ENCODE results near the gene IER2.
A peak's percentile ranks its signal among the peaks of the same experiment; 100 is the strongest.

The IER2 gene, protein sequence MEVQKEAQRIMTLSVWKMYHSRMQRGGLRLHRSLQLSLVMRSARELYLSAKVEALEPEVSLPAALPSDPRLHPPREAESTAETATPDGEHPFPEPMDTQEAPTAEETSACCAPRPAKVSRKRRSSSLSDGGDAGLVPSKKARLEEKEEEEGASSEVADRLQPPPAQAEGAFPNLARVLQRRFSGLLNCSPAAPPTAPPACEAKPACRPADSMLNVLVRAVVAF

DNA sequence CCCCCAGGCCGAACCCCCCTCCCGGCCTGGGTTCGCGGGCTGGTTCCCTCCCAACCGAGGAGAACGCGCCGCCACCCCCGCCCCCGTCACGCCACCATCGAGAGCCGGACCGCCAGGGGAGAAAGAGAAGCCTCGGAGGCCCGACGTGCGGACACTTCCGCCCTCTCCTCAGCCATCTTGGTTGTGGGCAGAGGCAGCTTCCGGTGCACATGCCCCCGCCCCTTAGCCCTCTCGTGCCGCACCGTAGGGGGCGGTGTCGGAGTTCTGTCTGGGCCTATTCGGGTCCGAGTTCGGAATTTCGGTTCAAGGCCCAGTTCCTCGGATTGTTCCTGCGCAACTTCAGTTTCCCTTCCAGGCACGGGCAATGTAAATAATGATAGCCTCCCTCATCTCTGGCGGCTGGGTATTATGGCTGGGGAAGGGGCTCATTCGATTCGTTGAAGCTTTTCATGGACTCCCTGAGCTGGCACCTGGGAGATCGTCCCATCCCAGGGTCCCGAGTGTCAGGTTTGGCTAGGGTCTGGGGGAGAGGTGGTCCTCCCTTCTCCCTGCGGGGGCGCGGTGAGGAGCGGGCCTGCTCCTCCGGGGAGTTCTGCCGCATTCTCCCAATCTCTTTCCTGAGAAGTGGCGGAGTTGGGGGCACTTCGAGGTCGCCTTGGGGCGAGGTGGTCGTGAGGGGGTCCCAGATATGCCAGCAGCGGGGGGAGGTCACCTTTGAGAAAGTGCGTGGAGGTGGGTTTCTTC is at the start of gene IER2, which contains the start of gene STX10:
TSS of gene IER2 (plus strand) at position 225 of the 744 bp plus-strand sequence. CDS start 2,776 bp downstream, outside the sequence.
TSS of gene STX10 (minus strand) at position 189 of the 744 bp plus-strand sequence. CDS start 202 bp downstream, outside the sequence.
- peak; percentile 96 for DNase-seq

DNA sequence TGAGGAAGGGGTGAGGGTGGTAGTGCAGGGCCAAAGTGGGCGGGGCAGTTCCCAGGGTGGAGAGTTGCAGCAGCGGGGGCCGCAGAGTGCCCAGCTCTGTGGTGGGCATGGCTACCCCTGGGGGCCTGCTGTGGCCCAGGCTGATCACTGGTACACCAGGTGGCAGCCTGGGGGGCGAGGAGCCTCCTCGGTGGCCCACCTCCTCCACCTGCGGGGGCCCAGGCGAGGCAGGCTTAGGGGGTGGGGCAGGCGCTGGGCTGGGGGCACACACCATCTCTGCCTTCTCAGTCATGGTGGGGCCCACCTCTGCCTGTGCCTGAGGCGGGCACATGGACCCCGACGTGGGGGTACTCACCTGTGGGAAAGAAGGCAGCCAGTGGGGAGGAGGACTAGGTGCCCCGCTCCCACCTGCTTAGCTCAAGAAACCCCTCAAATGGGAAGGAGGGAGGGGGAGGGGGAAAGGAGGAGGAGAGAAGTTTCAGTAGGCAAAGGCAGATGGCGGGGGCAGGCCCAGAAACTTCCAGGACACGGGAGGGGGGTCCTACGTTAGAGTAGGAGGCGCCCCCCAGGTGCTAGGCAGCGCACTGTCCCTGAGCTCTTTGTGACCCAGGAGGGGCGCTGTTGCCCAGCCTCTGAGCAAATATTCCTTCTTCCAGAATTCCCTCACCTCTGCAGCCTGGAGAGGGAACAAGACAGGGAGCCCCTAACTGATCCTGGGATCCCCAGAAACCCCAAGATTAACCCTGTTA is 49.2 kb upstream of the IER2 start:
- DNase-seq: peak; percentile 50

DNA sequence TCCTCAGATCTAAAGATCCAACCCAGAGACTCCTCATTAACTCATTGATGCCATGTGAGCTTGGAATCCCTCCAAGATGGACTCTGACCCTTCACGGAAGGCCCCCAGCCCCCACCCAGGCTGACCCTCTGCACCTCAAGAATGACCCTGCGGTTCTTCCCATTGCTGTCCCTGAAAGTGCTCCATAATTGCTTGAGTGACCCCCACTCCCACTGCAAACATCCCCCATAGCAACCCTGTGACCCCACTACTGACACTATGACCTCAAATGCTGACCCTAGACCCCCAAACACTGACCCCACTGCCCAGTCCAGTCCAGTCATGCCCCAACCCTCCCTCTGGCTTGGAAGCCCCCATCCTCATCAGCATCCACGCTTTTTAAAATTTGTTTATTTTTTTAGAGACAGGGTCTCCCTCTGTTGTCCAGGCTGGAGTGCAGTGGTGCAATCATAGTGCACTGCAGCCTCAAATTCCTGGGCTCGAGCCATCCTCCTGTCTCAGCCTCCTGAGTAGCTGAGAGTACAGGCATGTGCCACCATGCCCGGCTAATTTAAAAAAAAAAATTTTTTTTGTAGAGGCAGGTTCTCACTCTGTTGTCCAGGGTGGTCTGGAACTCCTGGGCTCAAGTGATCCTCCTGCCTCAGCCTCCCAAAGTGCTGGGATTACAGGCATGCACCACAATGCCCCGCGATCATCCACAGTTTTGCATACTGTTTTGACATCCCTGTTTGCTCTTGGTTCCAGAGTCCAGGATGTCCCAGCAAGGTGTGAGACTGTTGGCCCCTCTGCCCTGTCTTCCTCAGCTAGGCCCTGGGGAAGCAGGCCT is 48.4 kb upstream of the IER2 start:
- peak; percentile 17 for DNase-seq

DNA sequence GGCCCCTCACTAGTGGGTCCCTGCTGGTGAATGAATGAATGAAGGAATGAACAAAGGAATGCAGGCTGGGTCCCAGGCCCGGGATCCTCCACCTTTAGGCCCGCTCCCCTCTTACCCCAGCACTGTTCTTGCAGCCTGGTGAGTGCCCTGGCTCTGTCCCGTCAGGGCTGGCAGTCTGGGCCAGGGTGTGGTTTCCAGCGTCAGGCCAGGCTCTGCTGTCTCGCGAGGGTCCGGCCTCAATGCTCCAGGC is 47.9 kb upstream of the IER2 start:
- DNase-seq: no peak

DNA sequence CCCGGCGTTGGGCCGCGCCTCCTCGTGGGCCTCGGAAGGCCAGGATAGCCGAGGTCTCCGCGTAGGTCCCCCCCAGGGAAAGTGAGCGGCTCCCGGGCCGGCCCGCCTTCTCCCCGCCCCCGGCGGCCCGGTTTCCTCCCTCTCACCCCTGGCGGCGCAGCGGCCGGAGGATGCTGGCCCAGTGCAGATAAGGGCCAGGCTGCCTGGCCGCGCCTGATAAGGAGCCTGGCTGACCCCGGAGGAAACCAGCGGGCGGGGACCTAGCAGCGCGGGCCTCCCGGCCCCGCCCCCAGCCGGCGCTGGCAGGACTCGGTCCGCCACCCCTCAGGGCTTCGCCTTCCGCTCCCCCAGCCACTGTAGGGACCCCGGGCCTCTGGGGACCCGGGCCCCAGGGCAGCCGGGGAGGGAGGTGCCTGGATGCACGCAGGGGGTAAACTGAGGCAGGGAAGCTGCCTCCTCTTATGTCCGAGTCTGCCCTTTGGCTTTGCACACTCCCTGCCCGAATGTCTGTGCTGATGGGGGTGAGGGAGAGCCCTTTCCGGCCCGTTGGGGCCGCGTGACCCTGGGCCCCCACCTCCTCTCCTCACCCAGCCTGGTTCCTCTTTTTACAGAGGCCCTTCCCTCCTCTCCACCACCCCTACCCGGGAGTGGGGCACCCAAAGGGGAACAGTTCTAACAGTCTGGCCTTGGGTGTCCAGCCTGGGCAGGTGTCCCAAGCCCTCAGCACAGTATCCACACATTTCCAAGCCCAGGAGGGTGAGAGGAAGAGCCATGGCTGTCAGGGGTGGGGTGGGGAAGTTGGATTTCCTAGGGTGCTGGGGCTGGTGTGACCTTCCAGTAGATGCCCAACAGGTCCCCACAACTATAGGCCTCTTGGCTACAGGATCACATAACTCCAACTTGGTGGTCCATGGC is 47.3 kb upstream of the IER2 start, which contains the start of gene LYL1:
TSS of gene LYL1 (minus strand) at position 193 of the 915 bp plus-strand sequence. CDS start 1,687 bp downstream, outside the sequence.
- DNase-seq: peak; percentile 75

DNA sequence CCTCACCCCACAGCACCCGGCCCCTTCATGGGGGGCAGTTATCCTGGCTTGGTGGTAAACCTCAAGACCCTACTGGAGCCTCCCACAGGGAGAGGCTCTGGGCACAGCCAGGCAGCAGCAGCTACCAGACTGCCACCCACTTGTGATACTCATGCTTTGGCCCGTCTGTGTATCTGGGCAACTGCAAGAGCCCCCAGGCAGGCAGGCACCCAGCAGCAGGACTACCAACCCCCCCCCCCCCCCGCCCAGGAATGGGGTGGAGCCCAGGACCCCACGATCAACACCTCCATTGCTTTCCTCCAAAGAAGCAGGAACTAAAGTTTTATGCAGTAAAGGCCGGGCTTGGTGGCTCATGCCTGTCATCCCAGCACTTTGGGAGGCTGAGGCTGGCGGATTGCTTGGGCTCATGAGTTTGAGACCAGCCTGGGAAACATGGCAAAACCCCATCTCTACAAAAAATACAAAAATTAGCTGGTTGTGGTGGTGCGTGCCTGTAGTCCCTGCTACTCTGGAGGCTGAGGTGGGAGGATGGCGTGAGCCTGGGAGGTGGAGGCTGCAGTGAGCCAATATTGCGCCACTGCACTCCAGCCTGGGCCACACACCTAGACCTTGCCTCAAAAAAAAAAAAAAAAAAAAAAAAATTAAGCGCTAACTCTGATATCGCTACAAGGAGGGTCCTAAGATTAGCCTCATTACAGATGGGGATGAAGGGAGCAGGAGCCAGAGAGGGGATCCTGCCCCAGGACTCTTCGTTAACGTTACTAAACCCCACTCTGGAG is 46.4 kb upstream of the IER2 start:
- no peak for DNase-seq

DNA sequence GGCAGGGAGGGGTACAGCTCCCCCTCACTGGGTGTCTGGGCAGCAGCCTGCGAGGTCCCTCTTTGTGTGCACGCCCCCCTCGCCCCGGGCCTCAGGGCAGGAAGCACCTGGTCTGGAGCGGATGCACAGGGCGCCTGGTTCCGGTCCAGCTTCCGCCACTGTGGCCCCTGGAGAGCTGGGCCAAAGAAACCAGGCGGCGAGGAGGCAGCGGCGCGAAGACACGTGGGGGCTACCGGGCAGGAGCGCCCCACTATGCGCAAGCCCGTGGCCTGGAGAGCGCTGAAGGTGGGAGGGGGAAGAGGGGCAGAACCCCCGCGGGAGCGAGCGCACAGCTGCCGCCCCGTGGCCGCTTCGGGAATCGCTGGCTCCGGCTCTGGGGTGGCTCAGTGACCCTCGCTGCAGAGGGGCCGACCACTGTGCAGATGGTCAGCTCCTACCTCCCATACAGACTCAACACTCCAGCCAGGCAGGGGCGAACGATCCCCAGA is 45.8 kb upstream of the IER2 start:
- DNase-seq: no peak

DNA sequence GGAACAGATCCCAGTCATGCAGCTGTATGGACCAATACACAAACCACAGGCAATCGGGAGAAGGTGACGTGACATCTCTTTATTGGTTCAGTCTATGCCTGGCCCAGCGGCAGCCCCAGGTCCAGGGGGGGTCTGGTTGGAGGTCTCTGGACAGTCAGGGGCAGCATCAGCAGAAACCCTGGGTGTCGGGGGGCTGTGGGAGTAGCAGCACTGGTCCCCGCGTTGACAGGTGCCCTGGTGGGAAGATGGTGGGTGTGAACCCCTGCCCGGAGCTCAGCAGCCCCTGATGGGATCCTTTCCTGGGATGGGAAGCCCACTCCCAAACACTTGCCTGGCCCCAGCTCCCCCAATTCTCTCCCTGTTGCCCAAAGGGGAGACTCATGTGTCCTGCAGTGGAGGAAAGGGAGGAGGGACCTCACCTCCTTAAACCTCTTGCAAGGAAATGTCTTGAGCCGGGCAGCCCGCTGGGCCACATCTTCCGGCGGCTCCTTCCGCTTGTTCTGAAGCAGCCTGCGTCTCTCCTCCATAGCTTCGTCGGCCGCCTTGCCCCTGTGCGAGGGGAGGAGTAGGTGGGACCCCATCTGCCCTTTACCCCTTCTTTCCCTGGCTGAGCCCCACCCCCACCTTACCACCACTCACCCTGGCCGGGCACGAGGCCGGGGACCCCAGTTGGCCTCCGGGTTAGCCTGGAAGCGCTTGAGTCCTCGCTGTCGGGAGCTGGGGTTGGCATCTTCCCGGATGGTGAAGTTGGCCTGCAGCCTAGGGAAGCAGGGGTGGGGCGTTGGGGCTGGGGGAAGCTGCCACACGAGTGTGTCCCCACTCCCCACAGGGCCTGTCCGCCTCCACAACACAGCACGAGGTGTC is 45.1 kb upstream of the IER2 start:
- DNase-seq: no peak

DNA sequence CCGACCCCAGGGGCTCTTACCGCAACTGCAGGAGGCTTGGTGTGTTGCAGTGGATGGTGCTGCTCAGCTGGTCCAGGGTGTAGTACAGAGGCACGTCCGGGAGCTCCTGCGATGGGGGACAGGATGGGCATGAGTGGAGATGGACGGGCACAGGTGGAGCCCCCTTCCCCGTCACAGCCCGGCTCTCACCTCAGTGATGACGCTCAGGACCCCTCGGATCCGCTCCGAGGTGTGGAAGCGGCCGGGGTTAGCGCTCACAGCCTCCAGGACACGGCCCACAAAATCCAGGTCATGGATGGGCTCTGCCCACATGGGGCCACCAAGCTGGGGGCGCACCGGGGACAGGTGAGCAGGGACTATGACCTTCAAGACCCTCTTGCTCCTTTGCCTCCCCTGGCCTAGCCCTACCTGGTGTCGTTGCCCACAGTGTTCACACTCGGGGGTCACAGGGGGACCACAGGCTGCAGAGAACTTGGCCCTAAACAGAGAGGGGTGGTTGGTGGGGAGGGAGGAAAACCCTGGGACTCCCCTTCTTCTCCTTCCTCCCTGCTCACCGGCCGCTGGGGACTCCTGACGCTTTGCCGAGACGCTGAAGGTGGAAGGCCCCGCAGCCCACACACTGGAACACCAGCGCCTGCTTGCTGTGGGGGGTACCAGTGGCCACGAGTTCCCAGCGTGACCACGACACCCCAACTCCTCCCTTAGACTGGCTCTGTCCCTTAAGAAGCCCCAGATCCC is 40.7 kb upstream of the IER2 start:
- no peak for DNase-seq

DNA sequence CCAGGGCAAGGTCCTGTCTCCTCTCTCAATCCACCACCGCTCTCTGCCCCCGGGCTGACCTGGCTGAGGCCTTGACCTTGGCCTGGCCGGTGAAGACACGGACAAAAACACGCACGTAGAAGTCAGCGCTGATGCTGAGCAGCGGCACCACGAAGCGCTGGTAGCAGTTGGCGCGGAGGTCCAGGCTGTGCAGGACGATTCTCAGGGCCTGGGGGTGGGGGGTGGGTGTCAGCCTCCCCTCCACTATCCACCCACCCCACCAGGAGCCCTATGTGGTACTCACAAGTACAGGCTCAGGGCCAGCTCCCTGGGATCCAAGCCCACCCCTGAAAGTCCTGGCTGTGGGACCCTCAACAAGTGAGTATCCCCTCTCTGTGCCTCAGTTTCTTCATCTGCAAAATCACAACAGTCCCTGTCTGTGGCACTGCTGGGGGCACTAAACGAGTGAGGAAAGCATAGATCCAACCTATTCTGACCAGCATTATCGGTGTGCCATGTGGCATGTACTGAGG is 40.1 kb upstream of the IER2 start:
- no peak for DNase-seq

DNA sequence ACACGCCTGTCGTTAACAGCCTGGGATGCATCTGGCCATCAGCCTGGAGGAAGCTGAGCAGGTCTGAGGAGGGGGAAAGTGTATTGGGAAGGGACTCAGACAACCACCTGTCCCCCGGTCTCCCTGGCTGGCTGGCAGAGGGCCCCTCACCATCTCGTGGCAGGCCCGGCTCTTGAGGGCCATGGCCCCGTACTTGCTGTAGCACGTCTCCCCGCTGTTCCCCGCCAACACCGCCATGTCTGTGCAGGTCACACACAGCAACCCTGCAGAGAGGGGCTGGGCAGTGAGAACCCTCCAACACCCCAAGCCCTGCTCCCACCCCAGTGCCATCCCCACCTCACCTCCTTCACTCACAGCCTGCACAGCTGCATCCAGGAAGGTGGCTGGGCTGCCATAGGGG is 37.7 kb upstream of the IER2 start:
- DNase-seq: no peak

DNA sequence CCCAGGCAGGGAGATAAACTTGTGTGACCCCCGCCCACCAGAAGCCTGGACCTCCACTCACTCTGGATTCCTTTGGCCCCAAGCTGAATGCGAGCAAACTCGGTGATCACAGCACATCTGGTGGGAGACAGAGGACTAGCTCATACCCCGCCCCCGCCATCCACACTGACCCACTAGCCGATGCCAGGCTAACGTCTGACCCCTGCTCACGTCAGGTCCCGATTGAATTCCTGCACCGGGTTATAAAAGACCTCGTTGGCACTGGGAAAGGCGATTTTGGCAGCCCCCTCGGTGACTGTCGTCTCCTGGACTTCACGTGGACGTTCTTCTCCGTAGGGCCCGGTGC is 34.3 kb upstream of the IER2 start:
- no peak for DNase-seq

DNA sequence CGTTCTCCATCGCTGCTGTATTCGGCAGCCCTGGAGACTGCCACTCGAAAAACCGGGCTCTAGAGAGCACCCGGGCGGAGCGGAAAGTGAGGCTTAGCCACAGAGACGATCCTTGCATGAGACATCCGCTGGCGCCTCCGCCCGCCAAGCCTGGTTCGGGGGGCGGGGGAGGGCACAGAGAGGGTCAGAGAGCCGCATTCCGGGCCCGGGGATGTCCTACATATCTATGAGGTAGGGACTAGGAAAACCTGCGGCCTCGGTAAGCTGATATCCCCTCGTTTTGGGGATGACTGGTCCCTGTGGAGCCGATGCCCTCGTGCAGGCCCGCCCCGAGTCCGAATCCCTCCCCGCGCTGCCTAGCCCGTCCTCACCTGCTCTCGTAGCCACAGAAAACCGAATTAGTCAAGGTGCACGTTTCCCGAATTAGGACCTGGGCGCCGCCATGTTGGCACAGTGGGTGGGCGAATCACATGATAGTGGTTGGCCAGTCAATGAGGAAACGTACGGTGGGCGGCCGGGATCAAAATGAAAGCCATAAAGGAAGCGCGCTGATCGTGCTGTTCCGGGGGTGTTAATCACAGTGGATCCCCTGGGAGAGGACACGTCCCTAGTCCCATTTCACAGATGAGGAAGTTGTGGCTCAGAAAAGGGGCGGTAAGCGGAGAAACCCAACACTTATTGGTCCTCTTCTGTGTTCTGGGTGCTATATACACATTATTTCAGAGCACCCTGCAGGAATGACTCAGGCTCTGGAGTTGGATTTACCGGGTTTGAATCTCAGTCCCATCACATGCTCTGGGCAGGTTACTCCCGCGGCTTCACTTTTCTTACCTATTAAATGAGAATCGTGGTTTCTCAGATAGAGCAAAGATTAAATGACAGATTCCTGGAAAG is 33.7 kb upstream of the IER2 start, which contains the start of gene TRMT1:
TSS of gene TRMT1 (minus strand) at position 459 of the 894 bp plus-strand sequence. CDS start at position 118, 341 bp downstream.
- peak; percentile 93 for DNase-seq

DNA sequence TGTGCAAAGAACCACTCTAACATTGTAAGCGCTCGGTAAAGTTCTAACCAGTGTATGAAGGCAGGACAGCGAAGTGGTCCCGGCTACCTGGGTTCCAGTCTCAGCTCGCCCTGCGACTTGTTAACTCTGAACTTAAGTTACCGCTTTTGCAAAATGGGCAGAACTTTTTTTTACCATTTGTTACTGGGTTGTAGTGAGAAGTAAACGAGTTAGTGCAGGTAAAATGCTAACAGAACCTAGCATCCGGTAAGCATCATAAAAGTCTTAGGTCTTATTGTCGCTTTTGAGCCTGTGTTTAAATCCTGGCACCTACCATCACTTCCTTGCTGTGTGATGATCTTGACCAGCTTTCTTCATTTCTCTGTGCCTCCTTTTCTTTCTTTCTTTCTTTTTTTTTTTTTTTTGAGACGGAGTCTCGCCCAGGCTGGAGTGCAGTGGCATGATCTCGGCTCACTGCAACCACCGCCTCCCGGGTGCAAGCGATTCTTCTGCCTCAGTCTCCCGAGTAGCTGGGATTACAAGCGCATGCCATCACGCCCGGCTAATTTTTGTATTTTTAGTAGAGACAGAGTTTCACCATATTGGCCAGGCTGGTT is 32.9 kb upstream of the IER2 start:
- no peak for DNase-seq

DNA sequence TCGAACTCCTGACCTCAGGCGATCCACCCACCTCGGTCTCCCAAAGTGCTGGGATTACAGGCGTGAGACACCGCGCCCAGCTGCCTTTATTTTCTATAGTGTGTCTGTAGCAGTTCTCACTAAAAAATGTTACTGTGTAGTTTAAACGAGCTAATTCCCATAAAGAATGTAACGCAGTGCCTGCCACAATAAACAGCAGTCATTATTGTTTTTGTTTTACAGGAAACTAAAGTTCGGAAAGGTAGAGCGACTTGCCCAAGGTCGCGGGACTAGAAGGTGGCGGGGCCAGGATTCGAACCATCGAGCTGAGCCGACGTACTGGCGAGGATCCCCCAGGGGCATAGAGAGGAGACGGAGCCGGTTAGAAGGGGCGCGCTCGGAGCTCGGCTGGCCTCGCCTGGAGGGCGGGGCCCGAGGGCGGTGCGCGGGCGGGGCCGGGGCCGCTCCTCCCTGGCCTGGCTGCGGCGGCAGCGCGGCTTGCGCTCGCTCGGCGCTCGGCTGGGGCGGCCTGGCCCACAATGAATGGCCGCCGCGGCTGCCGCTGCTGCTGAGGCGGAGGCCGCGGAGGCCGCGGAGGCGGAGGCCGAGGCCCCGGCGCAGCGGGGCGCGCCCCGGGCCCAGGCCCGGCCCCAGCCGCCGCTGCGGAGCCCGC is 32.3 kb upstream of the IER2 start, which contains the start of gene NACC1:
TSS of gene NACC1 (plus strand) at position 493 of the 652 bp plus-strand sequence. CDS start 16,944 bp downstream, outside the sequence.
- DNase-seq: peak; percentile 94

DNA sequence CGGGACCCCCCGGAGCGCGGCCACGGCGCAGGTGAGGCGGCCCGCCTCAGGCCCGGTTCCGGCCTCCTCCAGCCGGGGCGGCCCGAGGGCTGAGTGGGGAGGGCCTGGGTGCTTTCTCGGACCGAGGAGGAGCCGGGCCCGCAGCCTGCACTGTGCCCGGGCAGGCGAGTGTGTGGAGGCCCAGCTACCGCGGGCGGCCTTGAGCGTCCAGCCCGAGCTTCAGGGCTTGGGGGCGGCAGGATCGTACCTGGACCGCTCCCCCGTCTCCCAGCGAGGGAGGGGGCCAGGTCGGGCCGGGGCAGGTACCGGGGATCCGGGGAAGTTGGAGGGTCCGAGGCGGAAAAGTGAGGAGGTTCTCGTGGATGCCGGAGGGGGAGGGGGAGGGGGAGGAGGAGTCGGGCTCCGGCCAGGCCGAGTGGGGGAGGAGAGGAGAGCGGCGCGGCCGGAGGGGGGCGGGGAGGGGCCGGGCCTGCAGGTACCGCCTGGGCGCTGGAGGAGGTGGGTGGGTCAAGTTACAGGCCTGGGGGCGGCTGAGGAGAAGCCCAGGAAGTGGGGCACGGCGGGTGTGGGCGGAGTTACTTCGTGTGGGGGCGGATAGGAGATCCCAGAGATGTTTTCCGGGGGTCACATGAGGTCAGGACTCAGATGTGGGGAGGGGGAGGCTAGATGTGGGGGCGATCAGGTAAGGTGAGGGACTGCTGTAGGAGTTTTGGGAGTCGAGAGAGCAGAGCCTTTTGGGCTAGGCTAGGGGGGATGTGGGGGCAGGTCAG is 31.6 kb upstream of the IER2 start:
- peak; percentile 71 for DNase-seq
